ENCODE measurements around the gene INSYN2B. TPM values are rescaled to one million over a fixed set of nuclear protein-coding genes. Genes with fewer than 3 reads are reported as not detected.

The INSYN2B gene
- total RNA-seq, 2 donors from 2014 or later, result not detected

- H3K9ac ChIP-seq (ENCODE audit: low read depth in 2 of 2, low read length in 2 of 2), result no peak overlapping the region
- H3K4me3 ChIP-seq, result no peak overlapping the region
- intact Hi-C loops (cut with DNase I), result no loop called here
- no peak overlapping the region for H3K27ac ChIP-seq
- no peak for DNase-seq
- no peaks in the 10 kb centered on the region for H3K9me3 ChIP-seq
- no peaks in the 10 kb centered on the region for H3K4me1 ChIP-seq
- no peaks in the 10 kb centered on the region for H3K36me3 ChIP-seq
- no peaks in the 10 kb centered on the region for H3K27me3 ChIP-seq
- no peak for TF ChIP-seq CTCF (IDR thresholded peaks at IDR 0.05)
Observed at GRCh38 chr5:169861433-169861832, 118.9 kb downstream of the INSYN2B start.

DNA sequence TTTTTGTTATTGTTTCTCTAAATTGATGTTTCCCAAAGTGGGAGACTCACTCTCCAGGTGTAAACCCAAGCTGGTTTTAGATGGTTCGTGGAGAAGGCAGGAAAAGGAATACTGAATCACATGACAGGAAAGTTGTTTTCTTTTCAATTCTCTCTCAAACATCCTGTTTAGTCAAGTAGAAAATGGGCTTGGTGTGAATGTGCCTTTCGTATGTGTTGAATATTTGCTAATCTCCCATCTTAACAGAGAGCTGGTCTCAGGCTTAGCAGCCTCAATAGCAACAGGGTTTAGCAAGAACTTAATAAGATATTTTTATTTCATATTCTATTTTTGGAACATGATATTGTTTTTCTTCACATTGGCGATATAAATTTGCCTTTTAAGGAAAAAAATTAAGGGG is 119.7 kb downstream of the INSYN2B start:
- Histone ChIP-seq H3K9me3 (no peaks in the 10 kb centered on the region), H3K27ac (no peak overlapping the region)
- intact Hi-C loops (cut with DNase I), result no loop called here

DNA sequence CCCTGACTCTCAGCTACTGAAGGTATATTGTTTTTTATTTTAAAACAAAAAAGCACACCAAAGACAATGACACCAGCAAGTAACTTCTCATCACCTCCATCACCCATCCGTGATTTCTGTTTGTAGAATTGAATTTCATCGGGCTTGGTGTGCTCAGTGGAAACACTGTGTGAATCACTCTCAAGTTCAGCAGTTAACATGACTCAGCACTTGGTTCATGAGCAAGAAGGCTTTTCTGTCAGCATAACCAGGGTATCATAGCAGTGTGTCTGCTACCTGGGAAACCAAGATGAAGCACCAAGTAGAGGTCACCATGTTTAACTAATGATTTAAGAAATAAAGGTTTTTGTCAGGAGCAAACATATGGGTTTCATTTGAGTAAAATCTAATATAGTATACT is 123.7 kb downstream of the INSYN2B start:
- Histone ChIP-seq H3K36me3 (no peaks in the 10 kb centered on the region), H3K4me1 (no peaks in the 10 kb centered on the region), H3K9me3 (no peaks in the 10 kb centered on the region), H3K27ac (no peak overlapping the region), H3K4me3 (no peak overlapping the region), H3K27me3 (no peaks in the 10 kb centered on the region), H3K9ac (ENCODE audit: low read depth in 2 of 2, low read length in 2 of 2) (no peak overlapping the region)
- no peak for DNase-seq
- intact Hi-C loops (cut with DNase I), result no loop called here
- TF ChIP-seq CTCF (IDR thresholded peaks at IDR 0.05), result no peak

More for the DNA sequence above, 119.7 kb downstream of the INSYN2B start:
- H3K36me3 ChIP-seq, result no peaks in the 10 kb centered on the region
- H3K27me3 ChIP-seq, result no peaks in the 10 kb centered on the region
- no peak overlapping the region for H3K9ac ChIP-seq (ENCODE audit: low read depth in 2 of 2, low read length in 2 of 2)
- TF ChIP-seq CTCF (IDR thresholded peaks at IDR 0.05), result no peak
- H3K4me3 ChIP-seq, result no peak overlapping the region
- no peaks in the 10 kb centered on the region for H3K4me1 ChIP-seq
- no peak for DNase-seq

DNA sequence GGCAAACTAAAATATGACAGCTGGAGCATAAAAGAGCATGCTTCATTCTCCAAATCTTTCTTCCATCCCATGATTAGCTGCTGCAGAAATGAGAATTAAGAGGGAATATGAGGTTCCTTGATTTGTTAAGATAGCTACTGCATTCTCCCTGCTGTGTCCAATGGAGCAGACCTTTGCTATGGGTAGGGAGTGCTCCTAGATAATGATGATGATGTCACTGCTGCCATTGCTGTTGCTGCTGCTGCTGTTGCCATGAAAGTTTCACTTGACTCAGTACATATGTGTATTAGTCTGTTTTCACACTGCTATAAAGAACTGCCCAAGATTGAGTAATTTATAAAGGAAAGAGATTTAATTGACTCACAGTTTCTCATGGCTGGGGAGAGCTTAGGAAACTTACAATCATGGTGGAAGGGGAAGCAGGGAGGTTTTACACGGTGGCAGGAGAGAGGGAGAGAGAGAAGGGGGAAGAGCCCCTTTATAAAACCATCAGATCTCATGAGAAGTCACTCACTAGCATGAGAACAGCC is 128.9 kb downstream of the INSYN2B start:
- H3K4me3 ChIP-seq, result no peak overlapping the region
- H3K36me3 ChIP-seq, result no peaks in the 10 kb centered on the region

DNA sequence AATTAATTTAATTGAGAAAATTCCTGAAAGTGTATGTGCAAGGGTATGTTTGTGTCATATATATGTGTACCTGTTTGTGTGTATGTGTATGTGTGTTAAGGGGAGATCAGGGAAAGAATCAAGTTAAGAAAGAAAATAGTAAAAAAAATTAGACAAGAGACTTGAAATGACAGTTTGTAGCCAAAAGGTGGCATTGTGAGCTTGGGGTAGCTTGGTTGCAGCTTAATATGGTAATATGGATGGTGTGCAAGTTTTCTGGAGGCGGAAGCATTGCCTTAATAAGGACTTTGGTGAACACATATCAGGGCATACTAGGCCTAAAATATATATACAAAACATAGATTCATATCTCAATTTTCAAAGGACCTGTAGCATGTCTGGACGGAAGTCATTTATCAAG is 129.9 kb downstream of the INSYN2B start:
- Histone ChIP-seq H3K9me3 (no peaks in the 10 kb centered on the region), H3K4me1 (no peaks in the 10 kb centered on the region), H3K27ac (no peak overlapping the region), H3K36me3 (no peaks in the 10 kb centered on the region), H3K27me3 (no peaks in the 10 kb centered on the region), H3K4me3 (no peak overlapping the region), H3K9ac (ENCODE audit: low read depth in 2 of 2, low read length in 2 of 2) (no peak overlapping the region)
- no peak for DNase-seq
- intact Hi-C loops (cut with DNase I), result no loop called here
- TF ChIP-seq CTCF (IDR thresholded peaks at IDR 0.05), result no peak

More for the DNA sequence above, 128.9 kb downstream of the INSYN2B start:
- DNase-seq, result no peak
- H3K9ac ChIP-seq (ENCODE audit: low read depth in 2 of 2, low read length in 2 of 2), result no peak overlapping the region
- no peaks in the 10 kb centered on the region for H3K9me3 ChIP-seq
- no peak for TF ChIP-seq CTCF (IDR thresholded peaks at IDR 0.05)
- intact Hi-C loops (cut with DNase I), result no loop called here
- H3K27me3 ChIP-seq, result no peaks in the 10 kb centered on the region
- H3K4me1 ChIP-seq, result no peaks in the 10 kb centered on the region
- H3K27ac ChIP-seq, result no peak overlapping the region
